Colonic mucosa (tissue), 4 donors: ENCODE data around the gene FAM181A. TPM values are rescaled to one million over a fixed set of nuclear protein-coding genes. Genes with fewer than 3 reads are reported as not detected.

Source experiments
- DNase-seq: peaks from one replicate; pipeline ENCODE4 v3.0.0-alpha.2; 2020
- H3K27ac ChIP-seq: fragments of 200-600 bp; one replicate; pipeline ENCODE4 v1.8.0; 2021
- H3K27me3 ChIP-seq: fragments of 200-600 bp; one replicate; pipeline ENCODE4 v1.8.0; 2021
- H3K36me3 ChIP-seq: fragments of 200-600 bp; one replicate; pipeline ENCODE4 v1.8.0; 2021
- H3K4me1 ChIP-seq: fragments of 200-600 bp; one replicate; pipeline ENCODE4 v1.8.0; 2021; ENCODE audit warnings: mild to moderate bottlenecking
- H3K4me3 ChIP-seq: fragments of 200-600 bp; one replicate; pipeline ENCODE4 v1.8.0; 2021
- H3K9ac ChIP-seq, 2 donors: one replicate each; pipeline ENCODE4 v1.7.0; 2013; ENCODE audit warnings: control low read depth in 2 of 2, low read depth in 2 of 2, low read length in 2 of 2
- H3K9me3 ChIP-seq: fragments of 200-600 bp; one replicate; pipeline ENCODE4 v1.8.0; 2021
- intact Hi-C: fragments of 100-400 bp; cut with DNase I; formaldehyde crosslinking; loops from one replicate; pipeline ENCODE4 v1.14.1; 2022
- total RNA-seq, 2 donors: library from RNA; stranded (reverse); fragmentation: NEBNext Ultra II Directional in 1 of 2; extraction: Animal tissue kit (Norgen Biotek cat#: 25700) in 1 of 2; gene quantifications; one replicate each; pipeline ENCODE4 v1.2.1, GENCODE V29; 2021
- TF ChIP-seq, protein P1 (sequence below): fragments of 200-600 bp; IDR thresholded peaks from one replicate; pipeline ENCODE4 v1.8.0; 2022; ENCODE audit warnings: antibody characterized with exemption, mild to moderate bottlenecking
- donor health status: healthy.
- donor health status: DM: no; HTN: no; CAD: no.
- donor health status: DM: no; HTN: no; CAD: no.

FAM181A gene
- total RNA-seq, 2 donors from 2014 or later, result not detected

DNA sequence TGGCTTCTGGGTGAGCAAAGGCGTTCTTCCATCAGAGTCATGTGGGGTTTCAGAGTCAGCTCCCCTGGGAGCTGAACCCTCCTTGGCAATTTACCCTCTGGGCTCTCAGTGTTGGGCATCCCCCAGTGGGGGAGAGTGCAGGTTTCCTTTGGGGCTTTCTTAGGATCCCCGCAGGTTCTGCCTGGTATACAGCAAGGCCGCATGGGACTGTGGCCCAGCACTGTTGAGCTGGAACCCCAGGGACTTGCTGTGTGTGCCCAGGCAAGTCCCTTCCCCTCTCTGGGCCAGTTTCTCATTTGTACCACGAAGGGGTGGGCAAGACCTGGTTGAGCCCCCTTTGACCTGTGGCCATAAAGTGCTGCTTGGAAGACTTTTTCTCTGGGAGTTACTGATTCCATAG lies 5.5 kb downstream of the FAM181A start:
- Histone ChIP-seq H3K27me3 (no peaks in the 10 kb centered on the region), H3K4me3 (no peak overlapping the region), H3K9ac (no peak overlapping the region), H3K27ac (no peak overlapping the region), H3K4me1 (no peaks in the 10 kb centered on the region), H3K36me3 (no peaks in the 10 kb centered on the region), H3K9me3 (no peaks in the 10 kb centered on the region)
- no peak for DNase-seq
- intact Hi-C loops, result no loop called here
- TF ChIP-seq, protein P1, sequence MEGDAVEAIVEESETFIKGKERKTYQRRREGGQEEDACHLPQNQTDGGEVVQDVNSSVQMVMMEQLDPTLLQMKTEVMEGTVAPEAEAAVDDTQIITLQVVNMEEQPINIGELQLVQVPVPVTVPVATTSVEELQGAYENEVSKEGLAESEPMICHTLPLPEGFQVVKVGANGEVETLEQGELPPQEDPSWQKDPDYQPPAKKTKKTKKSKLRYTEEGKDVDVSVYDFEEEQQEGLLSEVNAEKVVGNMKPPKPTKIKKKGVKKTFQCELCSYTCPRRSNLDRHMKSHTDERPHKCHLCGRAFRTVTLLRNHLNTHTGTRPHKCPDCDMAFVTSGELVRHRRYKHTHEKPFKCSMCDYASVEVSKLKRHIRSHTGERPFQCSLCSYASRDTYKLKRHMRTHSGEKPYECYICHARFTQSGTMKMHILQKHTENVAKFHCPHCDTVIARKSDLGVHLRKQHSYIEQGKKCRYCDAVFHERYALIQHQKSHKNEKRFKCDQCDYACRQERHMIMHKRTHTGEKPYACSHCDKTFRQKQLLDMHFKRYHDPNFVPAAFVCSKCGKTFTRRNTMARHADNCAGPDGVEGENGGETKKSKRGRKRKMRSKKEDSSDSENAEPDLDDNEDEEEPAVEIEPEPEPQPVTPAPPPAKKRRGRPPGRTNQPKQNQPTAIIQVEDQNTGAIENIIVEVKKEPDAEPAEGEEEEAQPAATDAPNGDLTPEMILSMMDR, result no peak

DNA sequence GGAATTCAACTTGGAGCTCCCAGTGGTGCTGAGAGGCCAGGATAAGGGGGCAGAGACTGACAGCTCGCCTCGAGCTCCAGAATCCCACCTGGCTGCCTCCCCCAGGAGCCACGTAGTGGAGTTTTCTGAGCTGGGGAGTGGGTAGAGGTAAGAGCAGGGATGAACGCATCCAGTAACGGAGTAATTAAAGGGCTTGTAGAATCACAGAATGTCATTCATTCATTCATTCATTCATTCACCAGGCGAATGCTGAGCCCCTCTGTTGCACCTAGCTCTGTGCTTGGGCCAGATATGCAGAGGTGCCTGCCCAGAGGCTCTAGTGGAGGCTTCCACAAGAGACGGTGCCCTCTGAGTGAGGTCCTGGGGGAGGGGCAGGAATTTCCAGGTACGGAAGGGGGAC lies 8.1 kb downstream of the FAM181A start:
- intact Hi-C loops, result no loop called here
- Histone ChIP-seq H3K9me3 (no peaks in the 10 kb centered on the region), H3K27ac (no peak overlapping the region), H3K36me3 (no peaks in the 10 kb centered on the region), H3K4me1 (no peaks in the 10 kb centered on the region), H3K4me3 (no peak overlapping the region), H3K27me3 (no peaks in the 10 kb centered on the region), H3K9ac (no peak overlapping the region)
- TF ChIP-seq, protein P1, result no peak
- no peak for DNase-seq

DNA sequence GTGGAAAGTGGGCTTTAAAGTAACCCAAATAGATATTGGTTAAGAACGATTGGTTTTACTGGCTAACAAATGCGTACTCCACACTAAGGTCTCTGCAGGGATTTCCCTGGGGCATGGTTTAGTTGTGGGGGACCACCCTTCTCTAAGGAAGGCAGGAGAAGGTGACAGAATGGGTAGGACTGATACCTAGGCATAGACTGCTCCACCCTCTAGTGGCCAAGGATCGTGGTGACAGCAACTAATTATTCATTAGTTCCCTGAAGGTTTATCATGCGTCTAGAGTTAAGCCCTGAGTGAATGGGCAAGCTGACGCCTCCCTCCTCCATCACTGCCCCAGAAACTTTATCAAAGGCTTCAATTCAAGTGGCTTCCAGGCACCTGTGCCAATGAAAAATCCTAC lies 9.1 kb downstream of the FAM181A start:
- intact Hi-C loops, result no loop called here
- TF ChIP-seq, protein P1, result peak; percentile 28
- Histone ChIP-seq H3K9ac (no peak overlapping the region), H3K27ac (no peak overlapping the region), H3K9me3 (no peaks in the 10 kb centered on the region), H3K4me1 (no peaks in the 10 kb centered on the region), H3K36me3 (no peaks in the 10 kb centered on the region), H3K4me3 (no peak overlapping the region), H3K27me3 (no peaks in the 10 kb centered on the region)
- DNase-seq, result no peak

DNA sequence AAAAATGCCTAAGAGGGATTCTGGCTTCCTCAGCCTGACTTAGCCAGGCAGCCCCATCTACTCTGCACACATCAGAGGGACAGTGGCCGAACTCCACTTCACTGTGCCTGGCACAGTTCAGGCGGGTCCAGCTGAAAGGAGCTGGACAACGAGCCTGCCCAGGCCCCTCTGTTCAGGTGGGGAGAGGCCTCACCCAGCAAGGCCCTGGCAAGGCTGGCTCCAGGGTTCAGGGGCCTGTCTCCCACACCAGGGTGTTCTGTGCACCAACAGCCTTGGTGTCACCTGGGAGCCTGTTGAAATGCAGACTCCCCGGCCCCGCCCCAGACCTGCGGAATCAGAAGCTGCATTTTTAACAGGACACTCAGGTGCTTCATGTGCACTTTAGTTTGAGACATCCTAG lies 9.8 kb downstream of the FAM181A start:
- Histone ChIP-seq H3K4me3 (no peak overlapping the region), H3K27me3 (no peaks in the 10 kb centered on the region), H3K36me3 (no peaks in the 10 kb centered on the region), H3K27ac (no peak overlapping the region), H3K4me1 (no peaks in the 10 kb centered on the region), H3K9ac (no peak overlapping the region), H3K9me3 (no peaks in the 10 kb centered on the region)
- TF ChIP-seq, protein P1, result no peak
- no peak for DNase-seq
- intact Hi-C loops, result no loop called here

DNA sequence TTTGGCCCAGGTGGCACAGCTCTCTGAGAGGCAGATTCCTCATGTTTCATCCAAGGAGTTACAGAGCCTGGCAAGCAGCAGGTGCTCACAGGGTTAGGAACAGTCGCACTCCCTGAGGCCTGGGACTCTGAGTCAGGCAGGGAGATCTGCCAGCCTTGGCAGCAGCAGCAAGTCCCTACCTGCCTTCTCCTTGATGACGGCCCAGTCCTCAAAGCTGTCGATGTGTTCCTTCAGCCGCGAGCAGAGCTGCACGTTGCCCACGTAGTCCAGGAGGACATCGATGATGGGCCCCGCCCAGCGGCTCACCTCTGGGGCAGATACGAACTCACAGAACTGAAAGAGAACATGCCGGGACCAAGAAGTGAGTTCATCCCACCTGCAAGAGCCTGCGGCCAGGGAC lies 10.4 kb downstream of the FAM181A start:
- TF ChIP-seq, protein P1, result no peak
- Histone ChIP-seq H3K9ac (no peak overlapping the region), H3K4me1 (no peaks in the 10 kb centered on the region), H3K4me3 (no peak overlapping the region), H3K27me3 (no peaks in the 10 kb centered on the region), H3K9me3 (no peaks in the 10 kb centered on the region), H3K36me3 (no peaks in the 10 kb centered on the region), H3K27ac (no peak overlapping the region)
- intact Hi-C loops, result no loop called here
- no peak for DNase-seq
